Transverse colon (tissue), 4 donors: ENCODE results near the gene PHF14. TPM values are rescaled to one million over a fixed set of nuclear protein-coding genes. Genes with fewer than 3 reads are reported as not detected.

ENCODE experiments used
- DNase-seq: peaks from one replicate; pipeline ENCODE4 v3.0.0-alpha.2; 2019
- H3K27ac ChIP-seq, 4 donors: fragments of 200-600 bp; sonication (generic); 2 replicates each; pipeline ENCODE4 v1.5.1; 2016 to 2018; ENCODE audit warnings: inconsistent platforms in 4 of 4
- H3K27me3 ChIP-seq: fragments of 200-600 bp; sonication (generic); 2 replicates; pipeline ENCODE4 v1.5.1; 2017; ENCODE audit warnings: inconsistent platforms
- H3K36me3 ChIP-seq, 4 donors: fragments of 200-600 bp; sonication (generic); 2 replicates each; pipeline ENCODE4 v1.5.1; 2017 to 2019; ENCODE audit warnings: inconsistent platforms in 4 of 4
- H3K4me1 ChIP-seq, 4 donors: fragments of 200-600 bp; sonication (generic); 2 replicates each; pipeline ENCODE4 v1.5.1; 2017 to 2020; ENCODE audit warnings: inconsistent platforms in 4 of 4
- H3K4me3 ChIP-seq, 4 donors: fragments of 200-600 bp; sonication (generic); 1 replicate in 1 of 4; 2 replicates in 3 of 4; pipeline versions ENCODE4 v1.5.1 to v1.6.1; 2017 to 2019; ENCODE audit warnings: inconsistent platforms in 4 of 4
- H3K9me3 ChIP-seq, 2 donors: fragments of 200-600 bp; sonication (generic); 2 replicates each; pipeline ENCODE4 v1.5.1; 2017 to 2019; ENCODE audit warnings: inconsistent platforms in 2 of 2
- EP300 ChIP-seq: sonication (generic); formaldehyde crosslinking; IDR thresholded peaks from one replicate; pipeline ENCODE4 v1.6.1; 2017; ENCODE audit warnings: antibody characterized with exemption, low read depth
- POLR2A ChIP-seq: fragments of 450-650 bp; IDR thresholded peaks from one replicate; pipeline ENCODE4 v1.6.1; 2016; ENCODE audit warnings: antibody characterized with exemption, mild to moderate bottlenecking, moderate library complexity
- POLR2AphosphoS5 ChIP-seq, 3 donors: sonication (generic); formaldehyde crosslinking; IDR thresholded peaks; one replicate each; pipeline ENCODE4 v1.6.1; 2016; ENCODE audit warnings: antibody characterized with exemption in 3 of 3
- WGBS, 2 donors: methylation state at CpG; one replicate each; pipeline ENCODE4 v1.1.5; 2018; ENCODE audit warnings: low coverage in 1 of 2; 5-methylcytosine and 5-hydroxymethylcytosine counted together
- in situ Hi-C, 4 donors: fragments of 200-750 bp; cut with MboI; loops; one replicate each; pipeline versions ENCODE4 v1.15.0 to v1.15.1; 2017; ENCODE audit warnings: low sequenced_read_pairs in 3 of 4, low pct_ligation_motif_present in 1 of 4, low pct_unique_long_range_greater_than_20kb in 1 of 4
- intact Hi-C: fragments of 100-400 bp; cut with DNase I; formaldehyde crosslinking; loops from one replicate; pipeline ENCODE4 v1.15.1; 2023; ENCODE audit warnings: low total_unique reads
- total RNA-seq, 4 donors: library from RNA; depleted of rRNA; stranded (reverse); fragments of >200 nt; gene quantifications; one replicate each; pipeline ENCODE4 v1.1.0, GENCODE V29; 2016
- TF ChIP-seq, protein P1 (sequence below), 5 experiments: fragments of 200-600 bp in 3 of 5; fragments of 450-650 bp in 2 of 5; sonication (generic) in 3 of 5; IDR thresholded peaks; 1 replicate in 2 of 5; 2 replicates in 3 of 5; pipeline ENCODE4 v1.5.1; 2016 to 2017; ENCODE audit warnings: antibody characterized with exemption in 5 of 5, inconsistent platforms in 3 of 5, mild to moderate bottlenecking in 2 of 5, moderate library complexity in 1 of 5

PHF14 gene
- total RNA-seq, 4 donors from 2014 or later = 24.3 to 42.1 (median 28.8) TPM

- TF ChIP-seq POLR2AphosphoS5 (IDR thresholded peaks at IDR 0.05) (no peak), POLR2A (no peak), EP300 (no peak)
- TF ChIP-seq, protein P1, sequence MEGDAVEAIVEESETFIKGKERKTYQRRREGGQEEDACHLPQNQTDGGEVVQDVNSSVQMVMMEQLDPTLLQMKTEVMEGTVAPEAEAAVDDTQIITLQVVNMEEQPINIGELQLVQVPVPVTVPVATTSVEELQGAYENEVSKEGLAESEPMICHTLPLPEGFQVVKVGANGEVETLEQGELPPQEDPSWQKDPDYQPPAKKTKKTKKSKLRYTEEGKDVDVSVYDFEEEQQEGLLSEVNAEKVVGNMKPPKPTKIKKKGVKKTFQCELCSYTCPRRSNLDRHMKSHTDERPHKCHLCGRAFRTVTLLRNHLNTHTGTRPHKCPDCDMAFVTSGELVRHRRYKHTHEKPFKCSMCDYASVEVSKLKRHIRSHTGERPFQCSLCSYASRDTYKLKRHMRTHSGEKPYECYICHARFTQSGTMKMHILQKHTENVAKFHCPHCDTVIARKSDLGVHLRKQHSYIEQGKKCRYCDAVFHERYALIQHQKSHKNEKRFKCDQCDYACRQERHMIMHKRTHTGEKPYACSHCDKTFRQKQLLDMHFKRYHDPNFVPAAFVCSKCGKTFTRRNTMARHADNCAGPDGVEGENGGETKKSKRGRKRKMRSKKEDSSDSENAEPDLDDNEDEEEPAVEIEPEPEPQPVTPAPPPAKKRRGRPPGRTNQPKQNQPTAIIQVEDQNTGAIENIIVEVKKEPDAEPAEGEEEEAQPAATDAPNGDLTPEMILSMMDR (IDR thresholded peaks at IDR 0.05) = no peak
- H3K4me1 ChIP-seq = peaks cover 0 to 11% (median 0%) of the 10 kb centered on the region in 4 donors
- no peak overlapping the region for H3K27ac ChIP-seq
- no peak overlapping the region for H3K4me3 ChIP-seq
- intact Hi-C loops = no loop called here
- 57 to 100% methylated on average over 1 to 3 of the region's 3 CpGs for WGBS, 2 donors
- no peaks in the 10 kb centered on the region for H3K9me3 ChIP-seq
- no peak for DNase-seq
- H3K27me3 ChIP-seq = no peaks in the 10 kb centered on the region
- no peaks in the 10 kb centered on the region for H3K36me3 ChIP-seq
- in situ Hi-C loops = no loop called here
Observed at GRCh38 chr7:11196143-11196542, 222.5 kb downstream of the PHF14 start.

DNA sequence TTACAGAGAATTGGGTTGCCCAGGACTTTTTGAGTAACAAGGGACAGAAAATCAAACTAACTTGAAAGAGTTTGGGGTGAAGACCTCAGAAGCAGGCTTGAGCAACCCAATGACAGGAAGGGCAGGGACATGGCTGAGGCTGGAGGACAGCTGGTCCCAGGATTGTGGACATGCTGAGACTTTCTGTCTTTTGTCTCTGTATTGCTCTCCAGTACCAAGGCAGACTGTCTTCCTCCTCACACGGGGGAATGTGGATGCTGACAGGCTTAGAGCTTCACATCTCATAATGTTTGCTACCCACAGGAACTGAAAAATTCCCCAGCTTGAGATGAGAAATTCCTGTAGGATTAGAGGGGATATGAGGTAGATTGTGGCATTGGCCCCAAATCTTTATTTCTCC is 229.6 kb downstream of the PHF14 start:
- Histone ChIP-seq H3K27ac (peak overlapping the region in 1 of 4 donors; percentile 17), H3K4me3 (no peak overlapping the region), H3K9me3 (no peaks in the 10 kb centered on the region), H3K27me3 (no peaks in the 10 kb centered on the region), H3K4me1 (no peaks in the 10 kb centered on the region), H3K36me3 (no peaks in the 10 kb centered on the region)
- peak in 1 of 3 donors; percentile 6 for TF ChIP-seq POLR2AphosphoS5 (IDR thresholded peaks at IDR 0.05)
- no peak for TF ChIP-seq POLR2A
- TF ChIP-seq, protein P1 (IDR thresholded peaks at IDR 0.05) = no peak
- TF ChIP-seq EP300 = no peak
- intact Hi-C loops (no loop called here), in situ Hi-C loops (loop anchor here in 1 of 4 donors (25.0 kb wide), 1 partner anchor 316 kb away; no protein-coding TSS in a partner anchor)
- WGBS, 2 donors = 74% methylated on average over 1 of the region's 1 CpG; no CpG with 5 or more reads in 1 of the 2 donors
- no peak for DNase-seq

DNA sequence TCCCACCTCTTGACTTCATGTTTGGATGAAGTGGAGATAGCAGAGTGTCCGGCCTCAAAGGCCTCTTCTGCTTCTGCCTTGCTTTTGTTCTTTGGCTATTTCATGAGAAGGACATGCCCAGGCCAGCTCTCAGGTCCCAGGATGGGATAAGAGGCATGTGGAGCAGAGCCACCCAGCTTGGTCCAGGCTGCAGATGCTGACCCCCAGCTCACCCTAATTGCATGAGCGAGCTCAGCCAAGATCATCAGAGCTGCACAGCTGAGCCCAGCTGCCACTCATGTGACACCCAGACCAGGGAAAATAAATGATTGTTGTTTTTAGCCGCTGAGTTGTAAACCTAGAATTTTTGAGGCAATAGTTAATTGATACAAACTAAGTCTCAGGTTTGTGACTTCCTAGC is 230.0 kb downstream of the PHF14 start:
- 64% methylated on average over 3 of the region's 3 CpGs; no CpG with 5 or more reads in 1 of the 2 donors for WGBS, 2 donors
- no peak for TF ChIP-seq EP300
- peak in 2 of 3 donors; percentile 27 to 48 for TF ChIP-seq POLR2AphosphoS5 (IDR thresholded peaks at IDR 0.05)
- in situ Hi-C loops = loop anchor here in 1 of 4 donors (25.0 kb wide), 1 partner anchor 316 kb away; no protein-coding TSS in a partner anchor
- H3K9me3 ChIP-seq = no peaks in the 10 kb centered on the region
- H3K27ac ChIP-seq = peak overlapping the region in 1 of 4 donors; percentile 17
- intact Hi-C loops = no loop called here
- no peaks in the 10 kb centered on the region for H3K4me1 ChIP-seq
- no peak overlapping the region for H3K4me3 ChIP-seq
- no peaks in the 10 kb centered on the region for H3K27me3 ChIP-seq
- DNase-seq = peak; percentile 13
- no peaks in the 10 kb centered on the region for H3K36me3 ChIP-seq

GRCh38 chr7:11206177-11206899 is 232.7 kb downstream of the PHF14 start:
- in situ Hi-C loops = loop anchor here in 1 of 4 donors (25.0 kb wide), 1 partner anchor 319 kb away; no protein-coding TSS in a partner anchor
- WGBS, 2 donors = 47 to 56% methylated on average over 4 of the region's 4 CpGs

More at GRCh38 chr7:11206177-11206899, 232.7 kb downstream of the PHF14 start:
- H3K36me3 ChIP-seq = no peaks in the 10 kb centered on the region
- no peak for DNase-seq
- no peak overlapping the region for H3K27ac ChIP-seq
- intact Hi-C loops = no loop called here
- H3K27me3 ChIP-seq = no peaks in the 10 kb centered on the region
- H3K4me1 ChIP-seq = no peaks in the 10 kb centered on the region
- TF ChIP-seq POLR2A (no peak), POLR2AphosphoS5 (IDR thresholded peaks at IDR 0.05) (no peak), EP300 (no peak)
- TF ChIP-seq, protein P1 (IDR thresholded peaks at IDR 0.05) = no peak
- no peak overlapping the region for H3K4me3 ChIP-seq
- H3K9me3 ChIP-seq = no peaks in the 10 kb centered on the region
